IPS-18c (cell line): ENCODE measurements around the gene TOM1L2.
"Not testable (repeated sequence)": the region's sequence is repeated elsewhere in the genome, so short reads cannot be mapped to it uniquely, and the experiment has no call there.

Experiments
- H3K4me3 ChIP-seq: 2 replicates; pipeline ENCODE4 v1.7.0; 2013; ENCODE audit warnings: low read depth, mild to moderate bottlenecking, low read length, moderate library complexity; ENCODE audit not compliant: insufficient read depth
- H3K9me3 ChIP-seq: one replicate; pipeline ENCODE4 v1.6.1; 2013; ENCODE audit warnings: mild to moderate bottlenecking, low read length, moderate library complexity; ENCODE audit not compliant: control insufficient read depth, insufficient read depth

TOM1L2 gene

DNA sequence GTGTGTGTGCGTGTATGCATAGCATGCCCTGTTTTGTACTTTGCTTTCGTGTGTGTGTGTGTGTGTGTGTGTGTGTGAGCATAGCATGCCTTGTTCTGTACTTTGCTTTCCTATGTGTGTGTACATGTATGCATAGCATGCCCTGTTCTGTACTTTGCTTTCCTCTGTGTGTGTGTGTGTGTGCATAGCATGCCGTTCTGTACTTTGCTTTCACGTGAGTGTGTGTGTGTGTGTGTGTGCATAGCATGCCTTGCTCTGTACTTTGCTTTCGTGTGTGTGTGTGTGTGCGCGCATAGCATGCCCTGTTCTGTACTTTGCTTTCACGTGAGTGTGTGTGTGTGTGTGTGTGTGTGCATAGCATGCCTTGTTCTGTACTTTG is 27.8 kb upstream of the TOM1L2 start:
- H3K9me3 ChIP-seq, result no peaks in the 10 kb centered on the region
- H3K4me3 ChIP-seq, result no peak overlapping the region

DNA sequence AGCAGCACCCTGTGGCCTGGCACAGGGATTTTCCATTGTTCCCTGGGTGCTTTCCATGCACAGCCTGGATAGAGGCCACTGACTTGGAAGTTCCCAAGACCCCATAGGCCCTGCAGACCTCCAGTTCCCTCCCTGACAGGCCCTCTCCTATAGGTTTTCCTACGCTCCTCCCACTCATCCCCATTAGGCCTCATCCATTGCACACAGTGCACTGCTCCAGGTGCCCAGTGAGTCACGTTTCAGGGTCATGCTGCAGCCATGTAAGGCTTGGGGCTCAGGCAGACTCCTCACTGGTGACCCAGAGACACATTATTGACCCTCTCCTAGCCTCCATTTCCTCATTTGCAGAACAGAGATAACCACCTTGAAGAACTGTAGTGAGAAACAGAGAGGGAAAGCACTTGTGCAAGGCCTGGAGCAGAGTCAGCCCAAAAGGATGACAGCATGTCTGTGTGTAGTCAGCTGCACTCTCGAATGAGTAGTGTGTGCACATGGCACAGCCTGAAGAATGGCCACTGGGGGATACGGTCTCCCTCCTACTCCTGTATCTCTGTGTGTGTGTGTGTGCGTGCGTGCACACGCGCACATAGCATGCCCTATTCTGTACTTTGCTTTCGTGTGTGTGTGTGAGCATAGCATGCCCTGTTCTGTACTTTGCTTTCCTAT is 27.3 kb upstream of the TOM1L2 start:
- Histone ChIP-seq H3K9me3 (no peaks in the 10 kb centered on the region), H3K4me3 (no peak overlapping the region)

DNA sequence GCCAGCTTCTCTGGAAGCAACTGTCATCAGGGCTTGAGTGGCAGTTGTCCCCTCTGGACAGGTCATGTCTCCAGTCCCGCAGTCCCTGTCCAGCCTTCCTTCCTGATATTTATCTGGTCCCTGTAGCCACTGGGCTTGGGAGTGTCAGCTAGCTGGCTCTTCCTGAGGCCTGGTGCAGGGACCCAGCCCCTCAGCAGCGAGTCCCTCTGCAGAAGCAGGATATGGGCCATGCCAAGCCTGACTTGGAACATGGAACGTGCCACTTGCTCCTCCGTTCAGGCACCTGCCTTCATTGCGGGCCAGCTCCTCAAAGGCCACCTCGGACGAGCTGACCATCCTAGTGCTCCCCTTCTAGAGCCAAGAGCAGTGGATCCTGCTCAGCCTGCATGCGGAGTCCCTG is 26.7 kb upstream of the TOM1L2 start:
- Histone ChIP-seq H3K4me3 (no peak overlapping the region), H3K9me3 (no peaks in the 10 kb centered on the region)

DNA sequence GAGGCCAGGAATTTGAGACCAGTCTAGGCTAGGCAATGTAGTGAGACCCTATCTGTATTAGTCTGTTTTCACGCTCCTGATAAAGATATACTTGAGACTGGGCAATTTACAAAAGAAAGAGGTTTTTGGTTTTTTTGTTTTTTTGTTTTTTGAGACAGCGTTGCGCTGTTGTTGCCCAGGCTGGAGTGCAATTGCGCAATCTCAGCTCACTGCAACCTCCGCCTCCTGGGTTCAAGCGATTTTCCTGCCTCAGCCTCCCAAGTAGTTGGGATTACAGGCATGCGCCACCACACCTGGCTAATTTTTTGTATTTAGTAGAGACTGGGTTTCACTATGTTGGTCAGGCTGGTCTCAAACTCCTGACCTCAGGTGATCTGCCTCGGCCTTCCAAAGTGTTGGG is 23.7 kb upstream of the TOM1L2 start:
- H3K9me3 ChIP-seq, H3K4me3 ChIP-seq: not testable (repeated sequence)

DNA sequence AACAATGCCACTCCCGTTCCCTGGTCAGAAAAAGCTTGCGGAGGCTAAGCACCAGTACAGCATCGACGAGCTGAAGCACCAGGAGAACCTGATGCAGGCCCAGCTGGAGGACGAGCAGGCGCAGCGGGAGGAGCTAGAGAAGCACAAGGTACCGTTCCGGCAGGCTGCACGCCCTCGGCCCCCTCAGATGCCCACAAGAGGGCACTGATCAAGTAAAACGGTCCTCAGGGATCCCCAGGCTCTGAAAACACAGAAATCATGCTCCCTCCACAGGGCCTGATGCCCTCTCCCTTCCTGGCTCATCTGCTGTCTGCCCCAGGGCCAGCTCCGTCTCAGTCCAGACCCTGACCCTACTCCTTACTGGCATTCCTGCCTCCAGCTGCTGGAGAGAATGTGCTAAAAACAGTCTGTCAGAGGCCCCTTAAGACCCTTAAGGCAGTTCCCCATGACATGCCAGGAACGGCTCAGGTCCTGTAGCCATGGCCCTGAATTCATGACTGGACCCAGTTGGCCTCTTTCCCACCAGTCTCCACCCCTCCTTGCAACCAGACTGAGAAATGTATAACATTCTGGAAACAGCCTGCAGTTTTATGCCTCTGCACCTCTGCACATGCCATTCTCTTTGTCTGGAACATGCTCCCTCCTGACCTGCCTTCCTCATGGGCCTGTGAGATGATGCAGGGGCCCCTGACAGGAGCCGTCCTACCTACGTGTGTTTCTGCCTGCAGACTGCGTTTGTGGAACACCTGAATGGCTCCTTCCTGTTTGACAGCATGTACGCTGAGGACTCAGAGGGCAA is 22.3 kb upstream of the TOM1L2 start:
- Histone ChIP-seq H3K4me3 (no peak overlapping the region), H3K9me3 (no peaks in the 10 kb centered on the region)

DNA sequence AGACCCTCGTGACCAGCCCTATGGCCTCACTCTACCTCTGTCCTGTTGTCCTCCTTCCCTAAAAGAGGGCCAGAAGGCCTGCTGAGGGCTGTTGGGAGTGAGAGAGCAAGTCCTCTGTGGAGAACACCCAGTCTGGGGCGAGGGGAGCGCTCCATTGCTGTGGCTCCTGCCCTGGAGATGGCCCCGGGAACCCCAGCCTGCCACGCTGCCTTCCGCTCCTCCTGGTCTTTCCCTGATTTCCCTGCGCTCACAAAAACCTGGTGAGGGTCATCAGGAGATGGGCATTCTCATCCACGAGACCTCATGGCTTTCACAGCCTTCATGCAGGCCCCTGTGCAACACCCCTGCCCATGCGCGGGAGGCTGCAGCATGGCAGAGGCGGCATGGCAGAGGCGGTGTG is 21.7 kb upstream of the TOM1L2 start:
- H3K4me3 ChIP-seq, result no peak overlapping the region
- no peaks in the 10 kb centered on the region for H3K9me3 ChIP-seq

DNA sequence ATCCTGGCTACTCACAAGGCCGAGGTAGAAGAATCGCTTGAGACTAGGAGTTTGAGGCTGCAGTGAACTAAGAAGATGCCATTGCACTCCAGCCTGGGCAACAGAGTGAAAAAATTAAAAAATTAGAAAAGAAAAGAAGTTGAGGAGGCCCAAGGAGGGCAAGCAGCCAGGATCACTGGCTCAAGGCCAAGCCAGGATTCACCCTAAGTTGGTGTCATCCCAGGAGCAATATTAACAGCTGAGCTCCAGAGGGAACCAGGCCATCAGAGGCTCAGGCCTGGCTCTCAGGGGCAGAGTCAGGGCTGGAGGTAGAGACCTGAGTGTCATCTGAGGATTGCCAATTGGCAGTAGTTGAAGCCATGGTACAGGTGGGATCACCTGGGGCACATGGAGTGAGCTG is 21.2 kb upstream of the TOM1L2 start:
- Histone ChIP-seq H3K9me3 (no peaks in the 10 kb centered on the region), H3K4me3 (no peak overlapping the region)

DNA sequence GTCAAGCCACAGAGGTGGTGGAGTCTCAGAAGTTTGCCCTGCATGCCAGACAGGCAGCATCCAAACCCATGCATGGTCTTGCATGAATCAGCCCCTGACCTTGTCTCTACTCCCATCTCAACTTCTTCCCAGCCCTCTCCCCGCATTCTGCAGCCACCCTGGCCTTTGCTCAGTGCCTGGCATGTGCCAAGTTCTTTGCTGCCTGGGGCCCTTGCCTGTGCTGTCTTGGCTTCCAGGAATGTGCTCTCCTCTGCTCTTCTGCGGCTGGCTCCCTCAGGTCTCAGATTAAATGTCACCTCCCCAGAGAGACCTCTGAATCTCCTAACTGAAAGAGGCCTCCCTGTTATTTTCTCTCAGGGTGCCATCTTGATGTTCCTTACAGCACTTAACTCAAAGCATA is 18.1 kb upstream of the TOM1L2 start:
- H3K4me3 ChIP-seq, result no peak overlapping the region
- H3K9me3 ChIP-seq, result no peaks in the 10 kb centered on the region

DNA sequence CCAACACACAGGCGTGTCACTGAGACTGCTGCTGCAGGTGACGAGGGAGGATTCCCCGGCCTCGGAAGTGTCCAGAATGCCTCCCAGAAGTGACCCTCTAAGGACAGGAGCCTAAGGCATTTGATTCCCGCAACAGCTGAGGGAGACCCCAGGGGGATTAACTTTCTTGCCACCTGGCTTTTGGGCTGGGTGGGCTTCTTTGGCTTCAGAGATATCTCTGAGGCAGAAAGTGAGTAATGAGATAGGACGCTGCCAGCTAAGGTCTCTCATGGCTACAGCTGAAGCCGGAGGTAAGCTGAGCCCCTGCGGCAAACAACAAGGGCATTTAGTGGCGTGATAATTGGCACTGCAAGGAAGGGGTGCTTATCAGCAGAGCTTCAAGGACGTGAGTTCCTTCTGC is 17.4 kb upstream of the TOM1L2 start:
- no peaks in the 10 kb centered on the region for H3K9me3 ChIP-seq

DNA sequence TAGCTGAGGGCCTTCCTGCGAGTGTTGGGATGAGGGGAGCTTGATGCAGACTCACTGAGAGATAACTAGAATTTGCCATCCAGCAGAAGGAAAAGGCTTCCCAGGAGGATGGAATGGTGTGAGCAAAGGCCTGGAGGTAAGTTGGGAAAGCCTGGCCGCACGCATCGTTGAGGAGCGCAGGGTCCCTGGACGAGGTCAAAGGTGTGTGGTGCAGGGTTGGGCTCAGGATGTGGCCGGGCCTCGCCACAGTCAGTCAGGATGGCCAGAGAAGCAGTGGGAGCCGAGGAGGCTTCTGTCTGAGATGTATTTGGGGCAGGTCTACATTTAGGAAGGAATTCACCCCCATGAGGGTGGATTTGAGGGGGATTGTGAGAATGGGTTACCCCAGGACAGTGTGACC is 16.9 kb upstream of the TOM1L2 start:
- Histone ChIP-seq H3K9me3 (no peaks in the 10 kb centered on the region), H3K4me3 (no peak overlapping the region)

More for the DNA sequence above, 17.4 kb upstream of the TOM1L2 start:
- H3K4me3 ChIP-seq, result no peak overlapping the region

DNA sequence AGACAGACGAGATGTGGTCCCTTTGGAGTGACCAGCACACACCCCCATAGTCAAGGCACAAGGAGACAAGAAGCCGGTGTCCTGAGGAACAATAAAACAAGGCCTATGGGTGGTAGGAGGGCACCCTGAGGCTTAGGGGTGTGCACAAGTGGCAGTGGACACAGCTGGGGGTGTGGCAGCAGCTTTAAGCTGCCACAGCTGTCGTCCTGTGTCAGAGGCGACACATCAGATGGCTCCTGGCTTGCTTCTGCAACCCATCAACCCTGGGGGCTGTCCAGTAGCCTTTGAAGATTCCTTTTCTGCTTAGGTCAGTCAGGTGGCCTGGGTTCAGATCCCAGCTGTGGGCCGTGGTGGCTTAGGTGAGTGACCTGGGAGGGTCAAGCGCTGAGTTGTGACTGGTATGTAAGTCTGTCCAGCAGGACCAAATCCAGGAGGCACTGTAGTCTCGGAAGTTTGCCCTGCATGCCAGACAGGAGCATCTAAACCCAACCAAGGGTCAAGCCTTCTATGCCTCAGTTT is 16.3 kb upstream of the TOM1L2 start:
- H3K4me3 ChIP-seq, result no peak overlapping the region

DNA sequence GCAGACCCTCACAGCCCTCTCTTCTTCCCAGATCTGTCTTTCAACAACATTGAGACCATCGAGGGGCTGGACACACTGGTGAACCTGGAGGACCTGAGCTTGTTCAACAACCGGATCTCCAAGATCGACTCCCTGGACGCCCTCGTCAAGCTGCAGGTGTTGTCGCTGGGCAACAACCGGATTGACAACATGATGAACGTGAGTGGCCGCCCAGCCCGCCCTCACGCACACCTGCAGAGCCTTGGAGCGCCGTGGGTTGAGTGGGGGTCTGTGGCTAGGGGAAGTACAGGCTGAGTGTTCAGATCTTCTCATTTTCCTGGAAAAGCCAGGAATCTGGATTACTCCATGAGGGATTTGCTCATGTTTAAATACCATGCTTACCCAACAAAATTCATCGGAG is 15.7 kb upstream of the TOM1L2 start:
- no peak overlapping the region for H3K4me3 ChIP-seq
- no peaks in the 10 kb centered on the region for H3K9me3 ChIP-seq

More for the DNA sequence above, 16.3 kb upstream of the TOM1L2 start:
- H3K9me3 ChIP-seq, result no peaks in the 10 kb centered on the region

DNA sequence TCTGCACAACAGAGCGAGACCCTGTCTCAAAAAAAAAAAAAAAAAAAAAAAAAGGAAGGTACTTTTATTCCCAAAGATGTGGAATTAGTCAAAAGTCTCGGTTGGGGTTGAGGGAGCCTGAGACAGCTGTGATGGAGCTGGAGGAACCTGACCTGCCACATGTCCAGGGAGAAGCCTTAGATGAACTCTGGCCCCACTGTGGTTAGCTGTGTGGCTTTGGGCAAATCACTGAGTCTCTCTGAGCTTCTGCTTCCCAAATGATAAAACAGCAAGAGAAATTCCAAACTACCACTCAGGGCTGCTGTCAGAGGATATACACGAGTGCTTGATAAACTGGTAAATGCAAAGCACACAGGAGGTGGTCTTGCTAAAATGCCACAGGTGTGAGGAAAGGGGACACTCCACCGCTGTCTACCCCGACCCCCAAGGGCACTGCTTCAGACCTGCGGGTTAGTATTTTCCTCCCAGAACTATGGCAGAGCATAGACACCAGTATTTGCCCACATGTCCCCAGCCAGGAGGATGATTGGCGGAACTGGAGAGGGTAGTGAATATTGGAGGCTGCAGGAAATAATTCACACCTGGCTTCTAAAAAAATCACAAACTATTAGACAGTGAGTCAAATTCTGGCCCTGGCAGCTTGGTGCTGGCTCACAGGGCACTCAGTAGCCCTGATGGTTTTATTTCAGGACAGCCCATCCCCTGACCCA is 15.1 kb upstream of the TOM1L2 start:
- H3K4me3 ChIP-seq, result no peak overlapping the region
- H3K9me3 ChIP-seq, result no peaks in the 10 kb centered on the region

DNA sequence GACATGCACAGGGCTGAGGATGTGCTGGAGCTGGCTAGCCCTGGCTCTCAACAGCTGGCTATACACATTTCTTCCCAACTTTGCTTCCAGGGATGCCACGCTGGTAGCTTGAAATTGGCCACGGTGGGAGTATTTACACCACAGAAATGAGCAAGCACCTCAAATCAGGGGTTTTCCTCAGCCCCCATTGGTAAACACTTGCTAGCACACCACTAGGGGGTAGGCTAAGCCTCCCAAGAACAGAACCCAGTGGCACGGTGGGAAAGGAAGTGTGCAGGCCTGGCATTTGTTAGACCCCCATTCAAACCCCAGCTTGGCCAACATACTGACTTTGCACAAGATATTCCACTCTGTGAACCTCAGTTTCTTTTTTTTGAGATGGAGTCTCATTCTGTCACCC is 13.4 kb upstream of the TOM1L2 start:
- Histone ChIP-seq H3K9me3 (no peaks in the 10 kb centered on the region), H3K4me3 (no peak overlapping the region)

DNA sequence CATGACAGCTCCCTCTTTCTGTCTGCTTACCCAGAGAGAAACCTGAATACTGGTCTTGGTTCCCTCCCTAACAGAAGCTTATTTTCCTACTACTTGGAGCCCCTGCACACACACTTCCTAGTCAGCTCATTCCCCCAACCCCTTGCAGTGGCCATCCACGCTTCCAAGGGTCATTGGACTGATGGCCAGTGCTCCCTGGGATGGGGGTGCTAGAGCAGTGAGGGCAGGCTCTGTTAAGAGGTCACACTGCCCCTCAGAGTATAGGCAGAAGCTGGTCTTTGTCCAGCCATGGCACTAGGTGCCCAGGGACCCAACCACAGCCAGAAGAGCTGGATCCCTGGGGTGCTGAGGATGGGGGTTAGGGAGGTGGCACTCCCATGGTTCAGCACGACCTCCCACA is 13.0 kb upstream of the TOM1L2 start:
- Histone ChIP-seq H3K4me3 (no peak overlapping the region), H3K9me3 (no peaks in the 10 kb centered on the region)

DNA sequence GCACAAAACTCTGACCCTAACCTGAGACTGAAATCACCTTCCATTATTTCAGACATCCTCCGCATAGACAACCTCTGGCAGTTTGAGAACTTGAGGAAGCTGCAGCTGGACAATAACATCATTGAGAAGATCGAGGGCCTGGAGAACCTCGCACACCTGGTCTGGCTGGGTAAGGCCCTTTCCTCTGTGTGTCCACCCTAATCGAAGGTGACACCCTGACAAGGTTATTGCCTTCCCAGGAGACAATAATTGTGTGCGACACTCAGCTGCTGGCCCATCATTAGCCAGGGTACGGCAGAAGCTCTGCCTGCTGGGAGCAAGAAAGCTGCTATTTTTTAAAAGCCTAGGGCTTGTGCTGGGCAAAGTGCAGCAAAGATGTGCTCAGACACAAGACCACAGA is 11.6 kb upstream of the TOM1L2 start:
- Histone ChIP-seq H3K9me3 (no peaks in the 10 kb centered on the region), H3K4me3 (no peak overlapping the region)

DNA sequence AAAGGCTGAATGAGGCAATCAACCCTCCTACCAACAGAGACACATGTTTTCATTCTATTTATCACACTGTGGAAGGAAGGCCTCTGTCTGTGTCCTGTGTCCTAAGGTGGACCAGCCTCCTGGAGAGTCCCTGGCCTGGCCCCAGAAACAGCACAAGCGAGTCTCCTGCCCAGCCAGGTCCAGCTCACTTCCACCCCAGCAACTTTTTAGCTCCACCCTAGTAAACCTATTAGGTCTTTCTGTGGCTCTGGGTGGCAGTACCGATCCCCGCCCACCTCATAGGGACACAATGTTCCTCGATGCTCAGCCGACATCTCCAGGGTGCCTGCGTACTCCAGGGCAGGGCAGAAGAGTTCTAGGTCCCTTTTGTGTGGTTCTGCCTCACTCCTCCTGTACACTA is 11.2 kb upstream of the TOM1L2 start:
- no peak overlapping the region for H3K4me3 ChIP-seq

DNA sequence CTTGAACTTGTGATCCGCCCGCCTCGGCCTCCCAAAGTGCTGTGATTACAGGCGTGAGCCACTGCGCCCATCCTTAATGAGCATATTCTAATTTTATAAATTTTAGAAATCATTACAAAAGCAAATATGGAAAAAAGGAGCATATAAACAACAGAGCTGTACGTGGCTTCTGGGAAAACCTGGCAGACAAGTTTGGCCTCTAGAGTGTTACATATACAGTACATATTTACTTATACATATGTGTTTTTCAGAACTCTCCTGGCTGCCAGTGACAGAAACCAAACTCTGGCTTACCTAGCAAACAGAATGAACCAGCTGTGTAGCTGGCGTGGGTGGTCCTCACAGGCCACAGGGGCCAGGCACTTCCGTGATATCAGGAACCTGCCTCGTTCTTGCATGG is 10.6 kb upstream of the TOM1L2 start:
- Histone ChIP-seq H3K4me3 (no peak overlapping the region), H3K9me3 (no peaks in the 10 kb centered on the region)

More for the DNA sequence above, 11.2 kb upstream of the TOM1L2 start:
- no peaks in the 10 kb centered on the region for H3K9me3 ChIP-seq
